Activated gamma-delta T cell (primary cell): ENCODE results near the gene ASMTL.
"Not testable (repeated sequence)": the region's sequence is repeated elsewhere in the genome, so short reads cannot be mapped to it uniquely, and the experiment has no call there.

Experiments used
- DNase-seq: peaks from one replicate; lab custom pipeline; 2025; lab: John Stamatoyannopoulos, UW

Gene ASMTL

GRCh38 chrX:1482530-1482928 lies 29.8 kb upstream of the ASMTL start:
- not testable (repeated sequence) for DNase-seq

DNA sequence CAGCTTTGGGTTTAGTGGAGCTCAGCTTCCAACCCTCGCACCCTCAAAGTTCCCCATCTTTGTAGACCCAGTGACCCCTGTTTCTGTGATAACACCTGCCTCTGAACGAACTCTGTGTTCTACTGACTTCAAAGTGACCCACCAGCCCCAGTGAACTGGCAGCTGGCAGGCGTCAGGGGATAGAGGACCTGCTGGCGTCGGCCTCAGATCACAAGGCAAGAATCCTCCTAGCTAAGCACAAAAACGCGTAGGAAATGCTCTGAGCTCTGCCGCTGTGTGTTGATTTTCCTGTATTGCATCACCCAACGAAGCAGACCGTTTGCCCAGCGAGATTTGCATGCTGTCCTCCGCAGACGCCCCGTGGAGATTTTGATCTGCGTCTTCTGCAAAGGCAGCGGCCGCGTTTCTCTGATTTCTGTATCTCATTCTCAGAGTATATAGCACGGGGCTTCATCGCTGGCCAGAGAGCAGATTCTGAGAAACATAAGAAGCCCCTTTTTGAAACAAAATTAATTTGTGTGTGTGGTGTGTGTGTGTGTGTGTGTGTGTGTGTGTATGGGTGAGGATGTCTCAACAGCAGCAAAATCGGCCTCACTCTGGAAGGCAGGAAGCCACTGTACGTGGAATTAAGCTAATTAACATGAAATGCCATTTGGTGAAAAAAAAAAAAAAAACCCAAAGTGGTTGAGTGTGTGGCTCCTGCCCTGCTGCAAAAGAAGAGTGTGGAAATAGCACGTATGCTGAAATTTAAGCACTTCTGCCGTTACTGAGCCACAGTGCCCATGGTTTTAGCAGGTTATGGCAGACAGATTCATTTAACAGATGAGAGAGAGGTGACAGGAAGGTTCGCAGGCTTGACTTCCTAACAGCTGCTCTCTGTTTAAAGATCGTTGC lies 29.2 kb upstream of the ASMTL start:
- DNase-seq: no peak

- no peak for DNase-seq
Observed at GRCh38 chrX:1480082-1480785, 27.5 kb upstream of the ASMTL start.

DNA sequence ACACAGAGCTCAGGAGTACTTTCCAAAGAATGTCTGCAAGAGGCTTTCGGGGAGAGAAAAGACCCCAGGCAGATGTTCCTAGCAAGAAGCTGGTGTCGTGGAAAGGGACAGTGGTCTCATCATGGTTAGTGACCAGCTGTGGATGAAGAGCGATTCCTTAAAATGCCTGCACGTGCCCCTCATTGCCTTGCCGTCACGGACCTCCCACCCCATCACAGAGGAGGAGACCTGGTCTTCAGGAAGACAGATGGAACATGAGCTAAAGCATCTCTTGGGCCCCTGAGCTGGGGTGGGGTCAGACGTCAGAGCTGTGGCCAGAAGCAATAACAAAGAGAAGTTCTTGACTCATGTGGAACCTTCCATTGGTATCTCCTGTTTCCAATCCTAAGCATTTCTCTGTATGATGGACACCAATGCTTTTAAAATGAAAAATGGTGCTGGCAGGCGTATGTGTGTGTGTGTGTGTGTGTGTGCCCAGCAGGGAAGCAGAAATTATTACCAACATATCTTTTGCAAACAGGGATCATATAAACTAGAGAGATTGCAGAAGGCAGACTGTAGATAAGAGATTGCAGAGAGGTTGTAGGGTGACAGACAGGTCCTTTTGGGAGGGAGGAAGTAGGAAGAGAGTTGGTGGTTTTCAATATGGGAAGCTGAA lies 25.2 kb upstream of the ASMTL start:
- no peak for DNase-seq

- no peak for DNase-seq
Observed at GRCh38 chrX:1477229-1477628, 24.5 kb upstream of the ASMTL start.

DNA sequence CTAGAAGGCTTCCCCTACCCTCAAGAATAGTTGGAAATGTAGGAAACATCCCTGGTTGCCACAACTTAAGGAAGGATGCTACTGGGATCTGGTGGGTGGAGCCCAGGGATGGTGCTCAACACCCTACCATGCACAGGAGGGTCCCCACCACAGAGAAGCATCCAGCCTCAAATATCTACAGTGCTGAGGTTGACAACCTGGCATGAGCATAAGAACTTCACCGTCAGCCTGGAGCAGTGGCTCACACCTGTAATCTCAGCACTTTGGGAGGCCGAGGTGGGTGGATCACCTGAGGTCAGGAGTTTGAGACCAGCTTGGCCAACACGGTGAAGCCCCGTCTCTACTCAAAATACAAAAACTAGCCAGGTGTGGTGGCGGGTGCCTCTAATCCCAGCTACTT lies 24.0 kb upstream of the ASMTL start:
- no peak for DNase-seq

DNA sequence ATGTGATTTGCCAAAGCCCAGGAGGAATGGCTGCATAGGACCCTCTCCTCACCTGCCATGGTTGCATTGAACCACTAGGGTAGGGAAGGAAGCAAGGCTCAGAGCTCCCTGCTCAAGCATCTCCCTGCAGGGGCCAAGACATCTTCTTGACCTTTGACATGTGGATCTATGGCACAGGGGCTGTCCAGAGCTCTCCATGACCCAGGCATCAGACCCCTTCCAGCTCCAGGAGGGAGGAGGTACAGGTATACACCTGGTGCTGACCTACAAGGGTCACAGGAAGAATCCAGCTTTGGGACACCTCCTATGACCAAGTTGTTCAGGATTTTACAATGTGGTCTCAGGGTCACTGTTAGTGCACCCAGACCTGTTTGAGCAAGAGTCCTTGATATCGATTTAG lies 23.2 kb upstream of the ASMTL start:
- DNase-seq: no peak

- DNase-seq: no peak
Observed at GRCh38 chrX:1475481-1475880, 22.8 kb upstream of the ASMTL start.

DNA sequence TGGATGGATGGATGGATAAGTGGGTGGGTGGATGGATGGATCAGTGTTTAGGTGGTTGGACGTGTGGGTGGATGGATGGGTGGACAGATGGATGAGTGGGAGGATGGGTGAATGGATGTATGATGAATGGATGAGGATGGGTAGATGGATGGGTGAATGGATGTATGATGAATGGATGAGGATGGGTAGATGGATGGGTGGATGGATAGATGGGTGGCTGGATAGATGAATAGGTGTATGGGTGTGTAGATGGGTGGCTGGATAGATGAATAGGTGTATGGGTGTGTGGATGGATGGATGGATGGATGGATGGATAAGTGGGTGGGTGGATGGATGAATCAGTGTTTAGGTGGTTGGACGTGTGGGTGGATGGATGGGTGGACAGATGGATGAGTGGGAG lies 21.9 kb upstream of the ASMTL start:
- DNase-seq: not testable (repeated sequence)

DNA sequence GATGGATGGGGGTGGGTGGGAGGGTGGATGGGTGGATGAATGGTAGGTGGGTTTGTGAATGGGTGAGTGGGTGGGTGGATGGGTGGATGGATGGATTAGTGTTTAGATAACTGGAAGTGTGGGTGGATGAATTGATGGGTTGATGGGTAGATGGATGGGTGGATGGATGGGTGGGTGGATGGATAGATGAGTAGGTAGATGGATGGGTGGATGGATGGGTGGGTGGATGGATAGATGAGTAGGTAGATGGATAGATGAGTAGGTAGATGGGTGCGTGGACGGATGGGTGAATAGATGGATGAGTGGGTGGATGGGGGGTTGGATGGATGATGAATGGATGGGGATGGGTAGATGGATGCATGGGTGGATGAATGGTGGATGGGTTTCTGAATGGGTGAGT lies 20.3 kb upstream of the ASMTL start:
- DNase-seq: no peak

- peak; percentile 68 for DNase-seq
Observed at GRCh38 chrX:1468250-1468772, 15.6 kb upstream of the ASMTL start.

DNA sequence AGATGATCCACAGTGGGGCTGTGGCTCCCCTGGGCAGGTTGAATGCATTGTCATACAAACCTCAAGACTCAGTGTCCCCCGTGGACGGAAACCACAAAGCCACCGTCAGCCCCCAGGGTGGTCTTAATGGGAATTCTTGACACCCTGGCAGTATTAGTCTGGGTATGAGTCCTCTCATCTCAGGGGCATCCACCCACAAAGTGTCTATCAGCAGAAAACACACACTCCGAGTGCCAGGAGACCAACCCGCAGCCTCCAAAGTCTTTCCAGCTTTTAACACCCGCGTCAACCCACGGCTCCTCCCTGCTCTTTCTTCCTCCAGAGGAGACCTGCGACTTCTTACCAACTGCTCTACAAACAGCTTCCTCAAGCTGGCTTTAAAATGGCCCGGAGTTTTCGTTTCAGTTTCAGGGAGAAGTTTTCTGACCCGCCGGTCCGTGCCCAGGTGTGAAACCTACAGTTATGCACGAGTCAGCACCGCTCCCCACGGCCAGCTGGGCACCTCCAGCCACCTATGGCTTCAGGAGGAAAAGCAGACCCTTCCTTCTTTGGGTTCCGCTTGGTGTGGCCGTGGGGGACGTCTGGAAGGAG lies 14.4 kb upstream of the ASMTL start:
- peak; percentile 5 for DNase-seq

DNA sequence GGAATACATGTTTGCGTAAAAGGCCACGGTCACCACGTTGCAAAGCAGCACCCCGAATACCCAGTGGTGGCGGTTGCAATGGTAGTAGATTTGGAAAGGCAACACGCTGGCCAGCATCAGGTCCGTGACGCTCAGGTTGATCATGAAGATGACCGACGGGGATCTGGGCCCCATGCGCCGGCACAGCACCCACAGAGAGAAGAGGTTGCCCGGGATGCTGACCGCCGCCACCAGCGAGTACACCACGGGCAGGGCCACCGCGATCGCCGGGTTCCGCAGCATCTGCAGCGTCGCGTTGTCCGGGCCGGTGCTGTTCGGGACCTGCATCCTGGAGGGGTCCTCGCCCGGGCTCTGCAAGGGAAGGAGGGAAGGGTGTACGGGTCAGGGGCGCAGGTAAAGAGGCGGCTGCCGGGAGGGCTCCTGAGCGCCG lies 13.5 kb upstream of the ASMTL start:
- peak; percentile 19 for DNase-seq

DNA sequence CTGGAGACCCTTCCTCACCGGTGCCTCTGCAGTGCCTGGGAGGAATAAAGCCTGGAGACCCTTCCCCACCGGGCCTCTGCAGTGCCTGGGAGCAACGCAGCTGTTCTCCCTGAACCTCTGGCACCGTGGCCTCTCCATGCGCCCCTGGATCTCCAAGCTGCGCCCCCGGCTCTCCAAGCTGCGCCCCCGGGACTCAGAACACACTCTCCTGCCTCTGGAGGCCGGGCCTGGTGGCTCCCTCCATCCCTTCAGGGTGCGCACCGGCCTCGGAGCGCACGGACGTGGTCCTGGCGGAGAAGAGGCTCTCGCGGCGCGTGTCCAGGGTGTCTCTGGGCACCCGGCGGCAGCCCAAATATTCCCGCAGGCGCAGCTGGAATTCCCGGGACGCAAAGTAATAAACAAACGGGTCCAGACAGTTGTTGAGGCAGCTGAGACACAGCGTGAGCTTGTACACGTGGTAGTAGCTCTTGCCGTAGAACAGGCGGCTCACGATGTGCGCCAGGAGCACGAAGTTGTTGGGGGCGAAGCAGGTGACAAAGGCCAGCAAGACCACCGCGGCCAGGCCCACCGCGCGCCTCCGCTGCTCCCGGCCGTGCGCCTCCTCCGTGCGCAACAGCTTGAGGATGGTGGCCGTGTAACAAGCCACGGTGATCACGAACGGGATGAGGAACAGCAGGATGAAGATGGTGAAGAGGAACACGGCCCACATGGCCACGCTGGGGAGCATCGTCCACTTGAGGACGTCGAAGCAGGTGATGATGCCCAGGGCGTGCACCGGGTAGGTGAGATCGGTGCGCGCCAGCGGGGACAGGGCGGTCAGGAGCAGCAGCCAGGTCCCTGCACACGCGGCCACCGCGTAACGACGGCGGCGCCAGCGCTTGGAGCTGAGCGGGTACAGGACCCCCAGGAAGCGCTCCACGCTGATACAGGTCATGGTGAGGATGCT lies 12.8 kb upstream of the ASMTL start:
- peak; percentile 19 for DNase-seq

DNA sequence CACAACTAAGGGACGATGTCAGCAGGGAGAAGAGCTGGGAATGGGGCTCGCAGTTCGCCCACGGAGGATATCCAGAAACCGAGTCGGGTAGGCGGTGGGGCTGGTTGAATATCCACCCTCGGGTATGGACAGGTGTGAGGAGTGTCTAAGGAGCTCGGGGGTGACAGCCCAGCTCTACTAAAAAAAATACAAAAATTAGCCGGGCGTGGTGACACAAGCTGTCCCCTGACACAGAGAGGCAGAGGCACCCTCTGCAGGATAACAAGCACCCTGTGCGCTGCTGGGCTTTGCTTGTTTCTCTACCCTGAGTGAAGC lies 12.2 kb upstream of the ASMTL start:
- no peak for DNase-seq

DNA sequence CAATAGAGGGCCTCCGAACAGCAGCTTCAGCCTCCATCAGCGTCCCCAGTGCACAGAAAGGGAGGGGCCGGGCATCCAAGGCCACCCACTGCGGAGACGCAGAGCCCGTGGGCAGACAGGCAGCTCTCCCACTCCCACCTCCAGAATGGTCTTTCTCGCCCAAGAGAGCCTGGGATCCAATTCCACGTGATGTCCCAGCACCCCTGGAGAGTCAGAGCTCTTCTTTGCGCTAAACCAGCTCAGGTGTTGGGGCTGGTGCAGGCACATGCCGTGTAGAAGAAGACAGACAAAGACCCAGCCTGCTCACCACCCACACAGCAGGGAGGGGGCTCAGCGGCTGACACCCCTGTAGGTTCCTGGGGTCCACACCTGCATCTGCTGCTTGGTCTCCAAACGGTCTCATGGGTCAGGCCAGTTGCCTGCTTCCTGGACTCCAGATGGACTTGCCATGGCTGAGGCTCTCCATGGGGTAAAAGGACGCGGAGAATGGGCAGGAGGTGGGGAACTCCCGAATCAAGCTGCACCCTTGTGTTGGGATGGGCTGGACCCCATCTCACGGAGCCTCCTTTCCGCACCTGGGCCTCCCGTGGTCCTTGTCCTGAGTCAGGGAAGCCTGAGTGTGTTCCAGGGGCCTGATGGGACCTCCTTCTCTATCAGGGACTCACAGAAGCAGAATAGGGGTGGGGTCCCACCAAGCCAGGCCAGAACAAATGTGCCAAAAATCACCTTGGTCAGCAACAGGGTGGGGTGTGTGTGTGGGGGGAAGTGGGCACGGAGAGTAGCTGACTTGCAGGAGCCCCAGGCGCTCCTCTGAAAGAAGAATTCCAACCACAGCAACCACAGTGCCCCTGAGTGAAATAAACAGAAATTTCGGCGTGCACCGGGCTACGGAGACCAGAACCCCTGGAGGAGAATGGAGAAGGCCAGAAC lies 11.6 kb upstream of the ASMTL start:
- DNase-seq: peak; percentile 11

DNA sequence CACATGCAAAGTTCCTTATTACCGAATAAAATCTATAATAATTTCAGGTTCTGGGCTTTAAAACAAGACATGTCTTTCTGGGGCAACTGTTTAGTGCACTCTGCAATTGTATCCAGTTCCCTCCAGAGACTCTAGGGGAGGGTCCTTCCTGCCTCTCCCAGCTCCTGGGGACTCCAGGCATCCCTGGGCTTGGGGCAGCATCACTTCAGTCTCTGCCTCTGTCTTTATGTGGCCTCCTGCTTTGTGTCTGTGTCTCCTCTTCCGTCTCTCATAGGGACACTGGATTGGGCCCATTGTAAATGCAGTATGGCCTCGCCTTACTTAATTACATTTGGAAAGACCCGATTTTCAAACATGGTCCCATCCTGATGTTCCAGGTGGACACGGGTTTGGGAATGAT lies 10.9 kb upstream of the ASMTL start:
- no peak for DNase-seq

- DNase-seq: peak; percentile 3
Observed at GRCh38 chrX:1462596-1463251, 10.0 kb upstream of the ASMTL start.

DNA sequence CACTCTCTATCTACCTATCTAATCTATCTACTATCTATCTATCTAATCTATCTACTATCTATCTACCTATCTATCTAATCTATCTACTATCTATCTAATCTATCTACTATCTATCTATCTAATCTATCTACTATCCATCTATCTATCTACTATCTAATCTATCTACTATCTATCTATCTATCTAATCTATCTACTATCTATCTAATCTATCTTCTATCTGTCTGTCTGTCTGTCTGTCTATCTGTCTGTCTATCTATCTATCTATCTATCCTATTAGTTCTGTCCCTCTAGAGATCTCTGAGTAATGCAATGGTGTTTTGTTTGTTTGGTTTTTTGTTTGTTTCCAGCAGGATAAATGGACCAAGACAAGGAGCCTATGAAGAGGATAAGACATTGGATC lies 9.4 kb upstream of the ASMTL start:
- no peak for DNase-seq

DNA sequence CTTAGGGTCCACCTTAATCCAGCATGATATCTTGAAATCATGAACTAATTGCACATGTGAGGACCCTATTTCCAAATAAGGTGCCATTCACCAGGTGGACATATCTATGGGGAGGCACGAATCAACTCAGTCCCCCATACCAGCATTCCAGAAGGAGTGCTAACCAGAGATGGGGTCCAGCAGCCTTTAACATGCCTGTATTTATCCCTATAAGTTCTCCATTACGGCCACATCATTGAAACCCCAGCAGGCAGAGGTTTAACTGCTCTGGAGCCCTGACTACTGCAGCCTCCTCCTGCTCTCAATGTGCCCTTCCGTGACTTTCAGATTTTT lies 3.2 kb upstream of the ASMTL start:
- DNase-seq: no peak
